OCI-LY1 (cell line): Measurements from ENCODE around the gene CDX2.

Experiments
- H2AFZ ChIP-seq: fragments of 200-600 bp; sonication (generic), shearing (Covaris generic); 2 replicates; pipeline ENCODE4 v1.6.0; 2014; ENCODE audit warnings: antibody characterized with exemption, mild to moderate bottlenecking, low read length
- H3F3A ChIP-seq: fragments of 200-600 bp; sonication (generic), shearing (Covaris generic); 2 replicates; pipeline ENCODE4 v1.6.0; 2014; ENCODE audit warnings: mild to moderate bottlenecking, antibody characterized with exemption, low read length, moderate library complexity; ENCODE audit not compliant: insufficient read depth
- H3K27ac ChIP-seq: fragments of 200-600 bp; sonication (generic); 2 replicates; pipeline ENCODE4 v1.5.1; 2014; ENCODE audit warnings: low read length, mixed run types, mild to moderate bottlenecking, low read depth; ENCODE audit not compliant: poor library complexity, severe bottlenecking
- H3K27me3 ChIP-seq: fragments of 200-600 bp; sonication (generic); 2 replicates; pipeline ENCODE4 v1.6.0; 2014; ENCODE audit warnings: antibody characterized with exemption, mild to moderate bottlenecking, low read length, moderate library complexity; ENCODE audit not compliant: insufficient read depth
- H3K36me3 ChIP-seq: fragments of 200-600 bp; sonication (generic); 2 replicates; pipeline ENCODE4 v1.6.1; 2014; ENCODE audit warnings: mild to moderate bottlenecking, antibody characterized with exemption, low read length, moderate library complexity, mixed read lengths; ENCODE audit not compliant: insufficient read depth
- H3K4me1 ChIP-seq: fragments of 200-600 bp; sonication (generic); 2 replicates; pipeline ENCODE4 v1.5.1; 2014; ENCODE audit warnings: mild to moderate bottlenecking, low read length, moderate library complexity; ENCODE audit not compliant: insufficient read depth, severe bottlenecking
- H3K4me2 ChIP-seq: fragments of 200-600 bp; sonication (generic), shearing (Covaris generic); 2 replicates; pipeline ENCODE4 v1.6.1; 2014; ENCODE audit warnings: low read length
- H3K4me3 ChIP-seq: fragments of 200-600 bp; sonication (generic); 2 replicates; pipeline ENCODE4 v1.5.1; 2014; ENCODE audit warnings: low read length, low read depth, mild to moderate bottlenecking, mixed read lengths; ENCODE audit not compliant: poor library complexity, severe bottlenecking
- H3K79me2 ChIP-seq: fragments of 200-600 bp; shearing (Covaris generic); 2 replicates; pipeline ENCODE4 v1.6.1; 2016; ENCODE audit warnings: mixed run types, low read length, mixed read lengths; ENCODE audit not compliant: insufficient read depth
- H3K9ac ChIP-seq: fragments of 200-600 bp; sonication (generic), shearing (Covaris generic); 2 replicates; pipeline ENCODE4 v1.6.1; 2014; ENCODE audit warnings: mild to moderate bottlenecking, low read length, mixed read lengths
- H3K9me2 ChIP-seq: fragments of 200-600 bp; sonication (generic), shearing (Covaris generic); 2 replicates; pipeline ENCODE4 v1.6.1; 2014; ENCODE audit warnings: low read depth, mild to moderate bottlenecking, low read length, mixed read lengths
- H3K9me3 ChIP-seq: fragments of 200-600 bp; shearing (Covaris generic); 2 replicates; pipeline ENCODE4 v1.6.1; 2014; ENCODE audit warnings: low read length, mixed read lengths
- H4K20me1 ChIP-seq: fragments of 200-600 bp; sonication (generic), shearing (Covaris generic); 2 replicates; pipeline ENCODE4 v1.6.0; 2016; ENCODE audit warnings: mild to moderate bottlenecking, low read length; ENCODE audit not compliant: insufficient read depth
- CTCF ChIP-seq: fragments of 200-600 bp; sonication (generic), shearing (Covaris generic); IDR thresholded peaks from 2 replicates; pipeline ENCODE4 v1.5.1; 2017; ENCODE audit warnings: mild to moderate bottlenecking, antibody characterized with exemption, low read length, moderate library complexity, mixed read lengths
- EZH2 ChIP-seq: fragments of 200-600 bp; sonication (generic), shearing (Covaris generic); IDR thresholded peaks from 2 replicates; pipeline ENCODE4 v1.8.0; 2017; ENCODE audit warnings: borderline replicate concordance, mixed run types, mild to moderate bottlenecking, antibody characterized with exemption, low read length, moderate library complexity, mixed read lengths

CDX2 gene

GRCh38 chr13:27967736-27968315 is 1.3 kb downstream of the CDX2 start:
- Histone ChIP-seq H3K9me2 (no peaks in the 10 kb centered on the region), H3K9ac (no peak overlapping the region), H3K27me3 (no peaks in the 10 kb centered on the region), H3K4me1 (no peaks in the 10 kb centered on the region), H3K4me3 (no peak overlapping the region), H4K20me1 (no peaks in the 10 kb centered on the region), H3K27ac (no peak overlapping the region), H3F3A (no peaks in the 10 kb centered on the region), H2AFZ (no peak overlapping the region), H3K4me2 (no peak overlapping the region), H3K79me2 (no peaks in the 10 kb centered on the region), H3K9me3 (no peaks in the 10 kb centered on the region), H3K36me3 (no peaks in the 10 kb centered on the region)
- TF ChIP-seq EZH2 (no peak), CTCF (no peak)

GRCh38 chr13:27967203-27967735 is 1.8 kb downstream of the CDX2 start:
- Histone ChIP-seq H3K9ac (no peak overlapping the region), H3K4me1 (no peaks in the 10 kb centered on the region), H3K4me3 (no peak overlapping the region), H2AFZ (no peak overlapping the region), H4K20me1 (no peaks in the 10 kb centered on the region), H3K27me3 (no peaks in the 10 kb centered on the region), H3K27ac (no peak overlapping the region), H3F3A (no peaks in the 10 kb centered on the region), H3K79me2 (no peaks in the 10 kb centered on the region), H3K36me3 (no peaks in the 10 kb centered on the region), H3K9me2 (no peaks in the 10 kb centered on the region), H3K4me2 (no peak overlapping the region), H3K9me3 (no peaks in the 10 kb centered on the region)
- no peak for TF ChIP-seq EZH2
- TF ChIP-seq CTCF = no peak

- Histone ChIP-seq H2AFZ (no peak overlapping the region), H4K20me1 (no peaks in the 10 kb centered on the region), H3K27ac (no peak overlapping the region), H3K4me1 (no peaks in the 10 kb centered on the region), H3K9ac (no peak overlapping the region), H3F3A (no peaks in the 10 kb centered on the region), H3K27me3 (no peaks in the 10 kb centered on the region), H3K36me3 (no peaks in the 10 kb centered on the region), H3K9me3 (no peaks in the 10 kb centered on the region), H3K4me2 (no peak overlapping the region), H3K9me2 (no peaks in the 10 kb centered on the region), H3K79me2 (no peaks in the 10 kb centered on the region), H3K4me3 (no peak overlapping the region)
- TF ChIP-seq CTCF (no peak), EZH2 (no peak)
These were observed 2.4 kb downstream of the CDX2 start for GRCh38 chr13:27966641-27967202.
